OCI-LY1 (cell line): ENCODE data around the gene FAM107B.

ENCODE experiments used
- H2AFZ ChIP-seq: fragments of 200-600 bp; sonication (generic), shearing (Covaris generic); 2 replicates; pipeline ENCODE4 v1.6.0; 2014; ENCODE audit warnings: antibody characterized with exemption, mild to moderate bottlenecking, low read length
- H3F3A ChIP-seq: fragments of 200-600 bp; sonication (generic), shearing (Covaris generic); 2 replicates; pipeline ENCODE4 v1.6.0; 2014; ENCODE audit warnings: mild to moderate bottlenecking, antibody characterized with exemption, low read length, moderate library complexity; ENCODE audit not compliant: insufficient read depth
- H3K27ac ChIP-seq: fragments of 200-600 bp; sonication (generic); 2 replicates; pipeline ENCODE4 v1.5.1; 2014; ENCODE audit warnings: low read length, mixed run types, mild to moderate bottlenecking, low read depth; ENCODE audit not compliant: poor library complexity, severe bottlenecking
- H3K27me3 ChIP-seq: fragments of 200-600 bp; sonication (generic); 2 replicates; pipeline ENCODE4 v1.6.0; 2014; ENCODE audit warnings: antibody characterized with exemption, mild to moderate bottlenecking, low read length, moderate library complexity; ENCODE audit not compliant: insufficient read depth
- H3K36me3 ChIP-seq: fragments of 200-600 bp; sonication (generic); 2 replicates; pipeline ENCODE4 v1.6.1; 2014; ENCODE audit warnings: mild to moderate bottlenecking, antibody characterized with exemption, low read length, moderate library complexity, mixed read lengths; ENCODE audit not compliant: insufficient read depth
- H3K4me1 ChIP-seq: fragments of 200-600 bp; sonication (generic); 2 replicates; pipeline ENCODE4 v1.5.1; 2014; ENCODE audit warnings: mild to moderate bottlenecking, low read length, moderate library complexity; ENCODE audit not compliant: insufficient read depth, severe bottlenecking
- H3K4me2 ChIP-seq: fragments of 200-600 bp; sonication (generic), shearing (Covaris generic); 2 replicates; pipeline ENCODE4 v1.6.1; 2014; ENCODE audit warnings: low read length
- H3K4me3 ChIP-seq: fragments of 200-600 bp; sonication (generic); 2 replicates; pipeline ENCODE4 v1.5.1; 2014; ENCODE audit warnings: low read length, low read depth, mild to moderate bottlenecking, mixed read lengths; ENCODE audit not compliant: poor library complexity, severe bottlenecking
- H3K79me2 ChIP-seq: fragments of 200-600 bp; shearing (Covaris generic); 2 replicates; pipeline ENCODE4 v1.6.1; 2016; ENCODE audit warnings: mixed run types, low read length, mixed read lengths; ENCODE audit not compliant: insufficient read depth
- H3K9ac ChIP-seq: fragments of 200-600 bp; sonication (generic), shearing (Covaris generic); 2 replicates; pipeline ENCODE4 v1.6.1; 2014; ENCODE audit warnings: mild to moderate bottlenecking, low read length, mixed read lengths
- H3K9me2 ChIP-seq: fragments of 200-600 bp; sonication (generic), shearing (Covaris generic); 2 replicates; pipeline ENCODE4 v1.6.1; 2014; ENCODE audit warnings: low read depth, mild to moderate bottlenecking, low read length, mixed read lengths
- H3K9me3 ChIP-seq: fragments of 200-600 bp; shearing (Covaris generic); 2 replicates; pipeline ENCODE4 v1.6.1; 2014; ENCODE audit warnings: low read length, mixed read lengths
- H4K20me1 ChIP-seq: fragments of 200-600 bp; sonication (generic), shearing (Covaris generic); 2 replicates; pipeline ENCODE4 v1.6.0; 2016; ENCODE audit warnings: mild to moderate bottlenecking, low read length; ENCODE audit not compliant: insufficient read depth
- EZH2 ChIP-seq: fragments of 200-600 bp; sonication (generic), shearing (Covaris generic); IDR thresholded peaks from 2 replicates; pipeline ENCODE4 v1.8.0; 2017; ENCODE audit warnings: borderline replicate concordance, mixed run types, mild to moderate bottlenecking, antibody characterized with exemption, low read length, moderate library complexity, mixed read lengths
- TF ChIP-seq, protein P1 (sequence below): fragments of 200-600 bp; sonication (generic), shearing (Covaris generic); IDR thresholded peaks from 2 replicates; pipeline ENCODE4 v1.5.1; 2017; ENCODE audit warnings: mild to moderate bottlenecking, antibody characterized with exemption, low read length, moderate library complexity, mixed read lengths

FAM107B gene

DNA sequence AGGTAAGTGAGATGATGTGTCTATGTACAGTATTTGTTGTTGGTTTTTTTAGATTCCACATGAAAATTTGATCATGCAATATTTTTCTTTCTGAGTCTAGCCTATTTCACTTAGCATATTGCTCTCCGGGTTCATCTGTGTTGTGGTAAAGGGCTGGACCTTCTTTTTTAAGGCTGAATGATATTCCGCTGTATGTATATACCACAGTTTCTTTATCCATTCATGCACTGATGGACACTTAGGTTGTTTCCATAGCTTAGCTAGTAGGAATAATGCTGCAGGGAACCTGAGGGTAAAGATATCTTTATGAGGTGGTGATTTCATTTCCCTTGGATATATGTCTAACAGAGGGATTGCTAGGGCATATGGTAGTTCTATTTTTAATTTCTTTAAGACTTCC, 80.8 kb downstream of the FAM107B start:
- Histone ChIP-seq H3K27me3 (no peaks in the 10 kb centered on the region), H3K4me3 (no peak overlapping the region), H3K36me3 (no peaks in the 10 kb centered on the region), H4K20me1 (no peaks in the 10 kb centered on the region), H2AFZ (no peak overlapping the region), H3K4me2 (no peak overlapping the region), H3K9me3 (no peaks in the 10 kb centered on the region), H3K9me2 (no peaks in the 10 kb centered on the region), H3K4me1 (no peaks in the 10 kb centered on the region), H3F3A (no peaks in the 10 kb centered on the region), H3K9ac (no peak overlapping the region), H3K27ac (no peak overlapping the region), H3K79me2 (no peaks in the 10 kb centered on the region)
- no peak for TF ChIP-seq EZH2
- TF ChIP-seq, protein P1, sequence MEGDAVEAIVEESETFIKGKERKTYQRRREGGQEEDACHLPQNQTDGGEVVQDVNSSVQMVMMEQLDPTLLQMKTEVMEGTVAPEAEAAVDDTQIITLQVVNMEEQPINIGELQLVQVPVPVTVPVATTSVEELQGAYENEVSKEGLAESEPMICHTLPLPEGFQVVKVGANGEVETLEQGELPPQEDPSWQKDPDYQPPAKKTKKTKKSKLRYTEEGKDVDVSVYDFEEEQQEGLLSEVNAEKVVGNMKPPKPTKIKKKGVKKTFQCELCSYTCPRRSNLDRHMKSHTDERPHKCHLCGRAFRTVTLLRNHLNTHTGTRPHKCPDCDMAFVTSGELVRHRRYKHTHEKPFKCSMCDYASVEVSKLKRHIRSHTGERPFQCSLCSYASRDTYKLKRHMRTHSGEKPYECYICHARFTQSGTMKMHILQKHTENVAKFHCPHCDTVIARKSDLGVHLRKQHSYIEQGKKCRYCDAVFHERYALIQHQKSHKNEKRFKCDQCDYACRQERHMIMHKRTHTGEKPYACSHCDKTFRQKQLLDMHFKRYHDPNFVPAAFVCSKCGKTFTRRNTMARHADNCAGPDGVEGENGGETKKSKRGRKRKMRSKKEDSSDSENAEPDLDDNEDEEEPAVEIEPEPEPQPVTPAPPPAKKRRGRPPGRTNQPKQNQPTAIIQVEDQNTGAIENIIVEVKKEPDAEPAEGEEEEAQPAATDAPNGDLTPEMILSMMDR: no peak

DNA sequence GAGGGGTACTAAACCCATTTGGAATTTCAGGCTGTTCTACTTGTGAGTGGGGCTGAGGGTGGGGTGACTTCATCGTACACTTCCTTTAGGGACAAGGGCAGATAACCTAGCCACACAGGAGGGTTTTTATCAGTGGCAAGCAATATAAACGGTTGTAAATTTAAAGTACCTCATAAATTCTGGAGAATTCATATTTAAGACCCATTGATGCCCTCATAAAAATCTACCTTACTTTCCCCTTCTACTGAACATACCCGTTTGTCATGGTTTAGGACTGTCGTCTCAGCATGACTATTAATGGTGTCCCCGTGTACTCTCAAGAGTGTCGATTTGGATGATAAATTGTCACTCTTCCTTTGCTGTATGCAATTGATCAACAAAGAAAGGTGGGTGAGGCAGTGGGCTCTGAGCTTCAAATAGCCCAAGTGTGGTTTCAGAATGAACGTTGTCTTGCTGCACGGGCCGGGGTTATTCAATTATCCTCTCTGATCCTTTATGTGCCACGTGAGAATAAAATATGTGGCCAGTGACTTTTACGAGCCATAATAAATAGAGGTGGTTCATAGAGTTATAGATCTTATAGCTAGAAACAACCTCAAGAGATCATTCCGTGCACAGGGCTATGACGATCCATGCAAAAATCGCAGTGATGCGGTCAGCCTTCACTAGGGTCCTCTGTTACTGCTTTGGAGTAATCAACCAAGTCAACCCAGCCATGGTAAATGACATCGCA, 82.2 kb downstream of the FAM107B start:
- no peak overlapping the region for H3K4me3 ChIP-seq
- H3K9me2 ChIP-seq: no peaks in the 10 kb centered on the region
- H3K36me3 ChIP-seq: no peaks in the 10 kb centered on the region
- no peaks in the 10 kb centered on the region for H3K27me3 ChIP-seq
- no peaks in the 10 kb centered on the region for H3F3A ChIP-seq
- H3K9me3 ChIP-seq: no peaks in the 10 kb centered on the region
- H3K4me2 ChIP-seq: no peak overlapping the region
- TF ChIP-seq EZH2: no peak
- TF ChIP-seq, protein P1: no peak
- no peaks in the 10 kb centered on the region for H3K79me2 ChIP-seq
- no peak overlapping the region for H3K27ac ChIP-seq
- no peaks in the 10 kb centered on the region for H4K20me1 ChIP-seq
- no peak overlapping the region for H3K9ac ChIP-seq
- H3K4me1 ChIP-seq: no peaks in the 10 kb centered on the region
- no peak overlapping the region for H2AFZ ChIP-seq

DNA sequence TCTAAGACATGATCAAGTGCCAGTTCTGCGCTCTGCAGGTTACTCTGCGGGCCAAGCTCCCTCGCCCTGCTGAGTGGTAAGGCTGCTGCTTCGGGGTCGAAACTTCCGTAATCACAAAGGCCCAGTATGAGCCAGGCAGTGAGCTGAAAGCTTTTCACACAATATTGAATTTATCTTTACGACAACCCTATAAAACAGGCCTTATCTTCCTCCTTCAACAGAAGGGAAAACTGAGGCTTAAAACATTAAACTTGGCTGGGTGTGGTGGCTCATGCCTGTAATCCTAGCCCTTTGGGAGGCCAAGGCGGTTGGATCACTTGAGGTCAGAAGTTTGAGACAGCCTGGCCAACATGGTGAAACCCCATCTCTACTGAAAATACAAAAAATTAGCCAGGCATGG, 83.3 kb downstream of the FAM107B start:
- Histone ChIP-seq H3K4me3 (no peak overlapping the region), H3K79me2 (no peaks in the 10 kb centered on the region), H3K9me2 (no peaks in the 10 kb centered on the region), H3K4me1 (peaks cover 9% of the 10 kb centered on the region), H4K20me1 (no peaks in the 10 kb centered on the region), H3K4me2 (no peak overlapping the region), H3K27ac (no peak overlapping the region), H3K27me3 (no peaks in the 10 kb centered on the region), H3K36me3 (no peaks in the 10 kb centered on the region), H3F3A (no peaks in the 10 kb centered on the region), H3K9me3 (no peaks in the 10 kb centered on the region), H3K9ac (no peak overlapping the region), H2AFZ (no peak overlapping the region)
- TF ChIP-seq, protein P1: no peak
- TF ChIP-seq EZH2: no peak
